HEK293 (cell line): ENCODE measurements around the gene PTPN3.

Experiments used
- CTCF ChIA-PET: fragments of 350-600 bp; formaldehyde crosslinking; extraction: SDS; loops from one replicate; lab custom pipeline; 2021; ENCODE audit warnings: antibody characterized with exemption; lab: Yijun Ruan, JAX
- POLR2A ChIA-PET: fragments of 300-600 bp; formaldehyde crosslinking; extraction: SDS; loops from one replicate; lab custom pipeline; 2020; ENCODE audit warnings: antibody characterized with exemption, inconsistent platforms; lab: Yijun Ruan, JAX
- H3K27ac ChIP-seq: fragments of 200-500 bp; sonication (Bioruptor generic); 2 replicates; pipeline ENCODE4 v1.5.1; 2014; ENCODE audit warnings: low read depth, low read length, control low read depth, inconsistent platforms; ENCODE audit errors: extremely low read depth
- H3K36me3 ChIP-seq, 2 experiments: fragments of 200-500 bp in 1 of 2; sonication (Bioruptor generic) in 1 of 2; 1 replicate in 1 of 2; 2 replicates in 1 of 2; pipeline ENCODE4 v1.5.1; 2014 to 2017; ENCODE audit warnings: inconsistent platforms in 2 of 2, low read length in 2 of 2; ENCODE audit not compliant: control insufficient read depth in 2 of 2, insufficient read depth in 1 of 2
- H3K4me1 ChIP-seq: fragments of 200-500 bp; sonication (Bioruptor generic); 2 replicates; pipeline ENCODE4 v1.5.1; 2014; ENCODE audit warnings: mild to moderate bottlenecking, low read length, inconsistent platforms; ENCODE audit not compliant: control insufficient read depth, insufficient read depth
- H3K4me3 ChIP-seq: 2 replicates; pipeline ENCODE4 v1.5.1; 2011; ENCODE audit warnings: low read depth, mild to moderate bottlenecking, control low read depth, low read length, moderate library complexity
- H3K9me3 ChIP-seq: fragments of 200-500 bp; sonication (Bioruptor generic); 2 replicates; pipeline ENCODE4 v1.5.1; 2014; ENCODE audit warnings: low read depth, low read length, inconsistent platforms; ENCODE audit not compliant: control insufficient read depth, insufficient read depth
- GLI2 ChIP-seq: fragments of 450-650 bp; formaldehyde crosslinking; IDR thresholded peaks from 2 replicates; pipeline ENCODE4; 2017; ENCODE audit warnings: missing biosample characterization, missing genetic modification characterization, low read depth, borderline replicate concordance
- HOXD13 ChIP-seq: sonication (generic); formaldehyde crosslinking; IDR thresholded peaks from 2 replicates; pipeline ENCODE4 v1.8.0; 2022; ENCODE audit warnings: missing genetic modification reagents, borderline replicate concordance
- MEIS1 ChIP-seq: sonication (generic); formaldehyde crosslinking; IDR thresholded peaks from 2 replicates; pipeline ENCODE4 v1.8.1; 2022; ENCODE audit warnings: missing genetic modification reagents, mild to moderate bottlenecking, borderline replicate concordance
- PATZ1 ChIP-seq: fragments of 450-650 bp; formaldehyde crosslinking; IDR thresholded peaks from 2 replicates; pipeline ENCODE4 v1.5.1; 2016; ENCODE audit warnings: missing biosample characterization, missing genetic modification characterization
- SCRT2 ChIP-seq: fragments of 450-650 bp; formaldehyde crosslinking; IDR thresholded peaks from 2 replicates; pipeline ENCODE4 v1.5.1; 2016; ENCODE audit warnings: missing biosample characterization, missing genetic modification characterization
- ZBTB7A ChIP-seq: fragments of 450-650 bp; formaldehyde crosslinking; IDR thresholded peaks from 2 replicates; pipeline ENCODE4 v1.5.1; 2016; ENCODE audit warnings: low read depth, missing biosample characterization, missing genetic modification characterization
- ZNF146 ChIP-seq: fragments of 450-650 bp; formaldehyde crosslinking; IDR thresholded peaks from 2 replicates; pipeline ENCODE4 v1.5.1; 2016; ENCODE audit warnings: missing biosample characterization, missing genetic modification characterization
- ZNF169 ChIP-seq: fragments of 450-650 bp; formaldehyde crosslinking; IDR thresholded peaks from 2 replicates; pipeline ENCODE4 v1.5.1; 2016; ENCODE audit warnings: missing biosample characterization, missing genetic modification characterization
- ZNF174 ChIP-seq: fragments of 450-650 bp; formaldehyde crosslinking; IDR thresholded peaks from 2 replicates; pipeline ENCODE4 v1.5.0; 2017; ENCODE audit warnings: missing biosample characterization, mild to moderate bottlenecking, missing genetic modification characterization
- ZNF175 ChIP-seq: fragments of 450-650 bp; formaldehyde crosslinking; IDR thresholded peaks from 2 replicates; pipeline ENCODE4 v1.5.1; 2016; ENCODE audit warnings: missing biosample characterization, missing genetic modification characterization
- ZNF292 ChIP-seq: fragments of 450-650 bp; formaldehyde crosslinking; IDR thresholded peaks from 2 replicates; pipeline ENCODE4 v1.5.1; 2016; ENCODE audit warnings: low read depth, missing biosample characterization, missing genetic modification characterization, borderline replicate concordance
- ZNF302 ChIP-seq: fragments of 450-650 bp; formaldehyde crosslinking; IDR thresholded peaks from 2 replicates; pipeline ENCODE4 v1.5.1; 2016; ENCODE audit warnings: missing biosample characterization, missing genetic modification characterization, low read depth
- ZNF335 ChIP-seq: fragments of 450-650 bp; formaldehyde crosslinking; conservative IDR thresholded peaks from 2 replicates; pipeline ENCODE4 v1.5.1; 2016; ENCODE audit warnings: missing biosample characterization, missing genetic modification characterization
- ZNF391 ChIP-seq: fragments of 450-650 bp; formaldehyde crosslinking; IDR thresholded peaks from 2 replicates; pipeline ENCODE4 v1.5.1; 2016; ENCODE audit warnings: low read depth, missing biosample characterization, missing genetic modification characterization, borderline replicate concordance
- ZNF501 ChIP-seq: fragments of 450-650 bp; formaldehyde crosslinking; IDR thresholded peaks from 2 replicates; pipeline ENCODE4 v1.5.1; 2016; ENCODE audit warnings: missing biosample characterization, missing genetic modification characterization
- ZNF548 ChIP-seq: fragments of 450-650 bp; formaldehyde crosslinking; IDR thresholded peaks from 2 replicates; pipeline ENCODE4 v1.5.1; 2016; ENCODE audit warnings: missing biosample characterization, missing genetic modification characterization
- ZNF558 ChIP-seq: fragments of 450-650 bp; formaldehyde crosslinking; IDR thresholded peaks from 2 replicates; pipeline ENCODE4 v1.5.1; 2016; ENCODE audit warnings: missing biosample characterization, missing genetic modification characterization
- ZNF560 ChIP-seq: fragments of 450-650 bp; formaldehyde crosslinking; IDR thresholded peaks from 2 replicates; pipeline ENCODE4 v1.5.1; 2017; ENCODE audit warnings: missing biosample characterization, missing genetic modification characterization, borderline replicate concordance
- ZNF692 ChIP-seq: fragments of 450-650 bp; formaldehyde crosslinking; IDR thresholded peaks from 2 replicates; pipeline ENCODE4 v1.5.1; 2016; ENCODE audit warnings: missing biosample characterization, missing genetic modification characterization
- ZNF785 ChIP-seq: fragments of 450-650 bp; formaldehyde crosslinking; IDR thresholded peaks from 2 replicates; pipeline ENCODE4 v1.5.1; 2016; ENCODE audit warnings: missing biosample characterization, missing genetic modification characterization
- ZNF791 ChIP-seq: fragments of 450-650 bp; formaldehyde crosslinking; IDR thresholded peaks from 2 replicates; pipeline ENCODE4 v1.5.1; 2016; ENCODE audit warnings: missing biosample characterization, missing genetic modification characterization
- ZNF792 ChIP-seq: fragments of 450-650 bp; formaldehyde crosslinking; IDR thresholded peaks from 2 replicates; pipeline ENCODE4 v1.5.1; 2016; ENCODE audit warnings: missing biosample characterization, missing genetic modification characterization
- ZNF843 ChIP-seq: fragments of 450-650 bp; formaldehyde crosslinking; IDR thresholded peaks from 2 replicates; pipeline ENCODE4 v1.5.1; 2016; ENCODE audit warnings: missing biosample characterization, missing genetic modification characterization
- TF ChIP-seq, protein P1 (sequence below): fragments of 450-650 bp; formaldehyde crosslinking; IDR thresholded peaks from 2 replicates; pipeline ENCODE4 v1.5.1; 2017; ENCODE audit warnings: missing biosample characterization, mild to moderate bottlenecking, missing genetic modification characterization, moderate library complexity
- TF ChIP-seq, protein P2 (sequence below): fragments of 450-650 bp; formaldehyde crosslinking; IDR thresholded peaks from 2 replicates; pipeline ENCODE4 v1.5.1; 2016; ENCODE audit warnings: missing biosample characterization, missing genetic modification characterization
- TF ChIP-seq, protein P3 (sequence below): fragments of 450-650 bp; IDR thresholded peaks from 2 replicates; pipeline ENCODE4 v1.5.1; 2018; ENCODE audit warnings: missing biosample characterization, mild to moderate bottlenecking, missing genetic modification characterization

Gene PTPN3

DNA sequence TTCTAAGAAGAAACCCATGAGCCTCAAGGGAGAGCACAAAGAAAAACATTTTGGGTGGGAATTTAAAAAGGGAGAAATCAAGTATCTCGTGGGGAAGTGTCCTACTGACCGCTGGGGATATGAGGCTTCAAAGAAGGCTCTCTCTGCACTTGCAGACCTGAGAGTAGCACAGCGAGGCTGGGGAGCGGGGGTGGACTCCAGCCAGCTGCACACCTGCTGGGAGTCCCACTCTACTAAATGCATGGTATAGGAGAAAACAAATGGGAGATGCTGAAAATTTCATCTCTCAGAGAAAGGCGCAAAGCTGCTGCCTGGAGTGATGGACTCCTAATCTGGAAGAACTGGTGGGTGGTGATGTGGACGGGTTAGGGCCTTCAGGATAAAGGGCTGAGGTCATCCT is 110.3 kb downstream of the PTPN3 start (continued):
- no peak for TF ChIP-seq PATZ1
- TF ChIP-seq, all 188 proteins: peak for 0

- TF ChIP-seq ZNF548 (no peak), ZNF174 (tag by site-specific recombination) (no peak), ZNF391 (tag by site-specific recombination) (no peak), ZBTB7A (tag by site-specific recombination) (no peak), GLI2 (tag by site-specific recombination) (no peak), ZNF501 (no peak), ZNF785 (tag by site-specific recombination) (no peak)
- TF ChIP-seq, protein P1, sequence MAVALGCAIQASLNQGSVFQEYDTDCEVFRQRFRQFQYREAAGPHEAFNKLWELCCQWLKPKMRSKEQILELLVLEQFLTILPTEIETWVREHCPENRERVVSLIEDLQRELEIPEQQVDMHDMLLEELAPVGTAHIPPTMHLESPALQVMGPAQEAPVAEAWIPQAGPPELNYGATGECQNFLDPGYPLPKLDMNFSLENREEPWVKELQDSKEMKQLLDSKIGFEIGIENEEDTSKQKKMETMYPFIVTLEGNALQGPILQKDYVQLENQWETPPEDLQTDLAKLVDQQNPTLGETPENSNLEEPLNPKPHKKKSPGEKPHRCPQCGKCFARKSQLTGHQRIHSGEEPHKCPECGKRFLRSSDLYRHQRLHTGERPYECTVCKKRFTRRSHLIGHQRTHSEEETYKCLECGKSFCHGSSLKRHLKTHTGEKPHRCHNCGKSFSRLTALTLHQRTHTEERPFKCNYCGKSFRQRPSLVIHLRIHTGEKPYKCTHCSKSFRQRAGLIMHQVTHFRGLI (tag by site-specific recombination): no peak
- TF ChIP-seq, protein P2, sequence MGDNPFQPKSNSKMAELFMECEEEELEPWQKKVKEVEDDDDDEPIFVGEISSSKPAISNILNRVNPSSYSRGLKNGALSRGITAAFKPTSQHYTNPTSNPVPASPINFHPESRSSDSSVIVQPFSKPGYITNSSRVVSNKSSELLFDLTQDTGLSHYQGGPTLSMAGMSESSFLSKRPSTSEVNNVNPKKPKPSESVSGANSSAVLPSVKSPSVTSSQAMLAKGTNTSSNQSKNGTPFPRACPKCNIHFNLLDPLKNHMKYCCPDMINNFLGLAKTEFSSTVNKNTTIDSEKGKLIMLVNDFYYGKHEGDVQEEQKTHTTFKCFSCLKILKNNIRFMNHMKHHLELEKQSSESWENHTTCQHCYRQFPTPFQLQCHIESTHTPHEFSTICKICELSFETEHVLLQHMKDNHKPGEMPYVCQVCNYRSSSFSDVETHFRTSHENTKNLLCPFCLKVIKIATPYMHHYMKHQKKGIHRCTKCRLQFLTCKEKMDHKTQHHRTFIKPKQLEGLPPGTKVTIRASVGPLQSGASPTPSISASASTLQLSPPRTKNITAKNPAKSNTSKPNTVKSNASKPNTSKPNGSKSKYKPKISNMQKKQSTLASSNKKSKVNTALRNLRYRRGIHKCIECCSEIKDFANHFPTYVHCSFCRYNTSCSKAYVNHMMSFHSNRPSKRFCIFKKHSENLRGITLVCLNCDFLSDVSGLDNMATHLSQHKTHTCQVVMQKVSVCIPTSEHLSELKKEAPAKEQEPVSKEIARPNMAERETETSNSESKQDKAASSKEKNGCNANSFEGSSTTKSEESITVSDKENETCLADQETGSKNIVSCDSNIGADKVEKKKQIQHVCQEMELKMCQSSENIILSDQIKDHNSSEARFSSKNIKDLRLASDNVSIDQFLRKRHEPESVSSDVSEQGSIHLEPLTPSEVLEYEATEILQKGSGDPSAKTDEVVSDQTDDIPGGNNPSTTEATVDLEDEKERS: no peak
- Histone ChIP-seq H3K4me1 (no peaks in the 10 kb centered on the region), H3K27ac (no peak overlapping the region), H3K9me3 (no peaks in the 10 kb centered on the region), H3K36me3 (peaks cover 5 to 88% of the 10 kb centered on the region in 2 experiments; a peak in 2 of 3 replicates), H3K4me3 (no peak overlapping the region)
- ChIA-PET POLR2A (no interaction called here), CTCF (no interaction called here)
Measured at GRCh38 chr9:109387206-109387605, 110.9 kb downstream of the PTPN3 start.

DNA sequence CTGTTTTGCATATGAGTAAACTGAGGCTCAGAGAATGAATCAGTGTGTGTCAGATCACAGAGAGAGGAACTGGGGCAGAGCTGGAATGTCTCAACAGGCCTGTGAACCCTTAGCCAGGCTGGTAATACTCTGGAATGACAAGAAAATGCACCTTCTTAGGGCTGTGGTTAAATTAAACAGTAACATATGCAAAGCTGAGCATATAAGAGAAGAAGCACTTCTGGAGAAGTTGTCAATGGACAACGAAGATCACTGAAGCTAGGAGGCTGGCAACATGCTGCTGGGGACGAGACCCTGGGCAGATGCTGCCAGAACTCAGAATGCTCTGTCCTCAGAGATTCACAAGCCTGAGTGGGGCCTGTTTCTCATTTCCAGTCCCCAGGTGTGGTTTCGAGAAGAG is 112.6 kb downstream of the PTPN3 start:
- CTCF ChIA-PET: interaction anchor here (0.8 kb wide), 1 partner anchor 519 kb away, joined by 3 read pairs; no protein-coding TSS in a partner anchor
- no peak overlapping the region for H3K27ac ChIP-seq
- POLR2A ChIA-PET: no interaction called here
- H3K4me1 ChIP-seq: no peaks in the 10 kb centered on the region
- H3K36me3 ChIP-seq: peaks cover 3 to 94% of the 10 kb centered on the region in 2 experiments; a peak in 2 of 3 replicates
- H3K9me3 ChIP-seq: no peaks in the 10 kb centered on the region
- H3K4me3 ChIP-seq: no peak overlapping the region
- TF ChIP-seq ZNF692 (tag by site-specific recombination) (no peak), ZNF558 (tag by site-specific recombination) (no peak), ZNF175 (no peak), ZNF146 (tag by site-specific recombination) (no peak), ZNF792 (tag by site-specific recombination) (no peak), ZNF335 (tag by site-specific recombination) (no peak), ZNF292 (tag by site-specific recombination) (no peak), ZNF791 (tag by site-specific recombination) (no peak), ZNF560 (tag by site-specific recombination) (no peak), ZNF843 (tag by site-specific recombination) (no peak), ZNF302 (tag by site-specific recombination) (no peak), MEIS1 (CRISPR knock-in tag) (no peak), SCRT2 (no peak), ZNF169 (no peak), HOXD13 (no peak)
- TF ChIP-seq, protein P3, sequence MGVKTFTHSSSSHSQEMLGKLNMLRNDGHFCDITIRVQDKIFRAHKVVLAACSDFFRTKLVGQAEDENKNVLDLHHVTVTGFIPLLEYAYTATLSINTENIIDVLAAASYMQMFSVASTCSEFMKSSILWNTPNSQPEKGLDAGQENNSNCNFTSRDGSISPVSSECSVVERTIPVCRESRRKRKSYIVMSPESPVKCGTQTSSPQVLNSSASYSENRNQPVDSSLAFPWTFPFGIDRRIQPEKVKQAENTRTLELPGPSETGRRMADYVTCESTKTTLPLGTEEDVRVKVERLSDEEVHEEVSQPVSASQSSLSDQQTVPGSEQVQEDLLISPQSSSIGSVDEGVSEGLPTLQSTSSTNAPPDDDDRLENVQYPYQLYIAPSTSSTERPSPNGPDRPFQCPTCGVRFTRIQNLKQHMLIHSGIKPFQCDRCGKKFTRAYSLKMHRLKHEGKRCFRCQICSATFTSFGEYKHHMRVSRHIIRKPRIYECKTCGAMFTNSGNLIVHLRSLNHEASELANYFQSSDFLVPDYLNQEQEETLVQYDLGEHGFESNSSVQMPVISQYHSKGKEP: no peak
